ENCODE results near the gene PLCXD3. TPM values are rescaled to one million over a fixed set of nuclear protein-coding genes. Genes with fewer than 3 reads are reported as not detected.

PLCXD3 gene
- polyA plus RNA-seq, 1 of the 3 experiments (the other 2 are of a cell fraction): 0.15 TPM

DNA sequence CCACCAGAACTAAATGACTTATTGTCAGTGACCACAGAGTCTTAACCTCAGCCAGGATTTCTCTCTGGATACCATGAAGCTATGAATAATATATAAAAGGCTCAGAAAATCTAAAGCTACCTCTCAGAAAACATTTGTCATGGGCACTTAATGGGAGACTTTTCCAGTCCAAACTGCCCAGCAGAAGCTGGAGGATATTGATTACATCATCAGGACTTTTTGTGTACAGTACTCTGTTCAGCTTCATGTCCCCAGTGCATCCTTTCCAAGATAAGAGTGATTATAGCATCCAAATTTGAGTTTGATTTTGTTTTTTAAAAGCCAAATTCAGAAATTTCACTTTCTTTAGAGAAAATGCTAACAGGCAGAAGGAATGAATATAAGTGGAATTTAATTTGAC lies 173.2 kb downstream of the PLCXD3 start:
- Histone ChIP-seq H3K9me3 (no peaks in the 10 kb centered on the region), H3F3A (replicated peaks; ENCODE audit: insufficient read depth) (no peaks in the 10 kb centered on the region), H3K27me3 (ENCODE audit: insufficient read depth) (no peaks in the 10 kb centered on the region), H2AFZ (ENCODE audit: low read depth) (no peak overlapping the region), H3K9ac (no peak overlapping the region), H3K79me2 (ENCODE audit: insufficient read depth) (no peaks in the 10 kb centered on the region), H3K4me1 (ENCODE audit: control insufficient read depth in 1 of 2, insufficient read depth in 2 of 2, low read depth in 1 of 2, low read length in 1 of 2) (peaks cover 0 to 9% of the 10 kb centered on the region in 2 experiments; a peak in 3 of 4 replicates), H3K27ac (ENCODE audit: low read depth in 2 of 2, low read length in 1 of 2) (peak overlapping the region in 1 of 2 experiments; percentile 3; a peak in 1 of 4 replicates), H3K36me3 (replicated peaks in 1 of 2; ENCODE audit: control insufficient read depth in 1 of 2, insufficient read depth in 2 of 2, low read length in 1 of 2) (no peaks in the 10 kb centered on the region), H3K4me2 (no peak overlapping the region), H3K9me2 (no peaks in the 10 kb centered on the region), H4K20me1 (ENCODE audit: insufficient read depth) (no peaks in the 10 kb centered on the region), H3K4me3 (ENCODE audit: low read depth in 2 of 2, low read length in 1 of 2) (no peak overlapping the region)
- ChIA-PET CTCF (no interaction called here), POLR2A (no interaction called here)
- DNase-seq: no peak
- TF ChIP-seq RCOR1 (IDR thresholded peaks at IDR 0.05; ENCODE audit: low read length): no peak
- TF ChIP-seq FOXJ3 (CRISPR knock-in tag; IDR thresholded peaks at IDR 0.05): no peak
- TF ChIP-seq TAF1 (IDR thresholded peaks at IDR 0.05; ENCODE audit: borderline replicate concordance, low read depth, low read length): no peak
- TF ChIP-seq RXRA (IDR thresholded peaks at IDR 0.05; ENCODE audit: borderline replicate concordance, low read depth): no peak
- no peak for TF ChIP-seq SIN3A (IDR thresholded peaks at IDR 0.05; ENCODE audit: borderline replicate concordance, low read depth, low read length)
- TF ChIP-seq EZH2phosphoT487 (IDR thresholded peaks at IDR 0.05; ENCODE audit: borderline replicate concordance, low read depth): no peak
- TF ChIP-seq, protein P1, sequence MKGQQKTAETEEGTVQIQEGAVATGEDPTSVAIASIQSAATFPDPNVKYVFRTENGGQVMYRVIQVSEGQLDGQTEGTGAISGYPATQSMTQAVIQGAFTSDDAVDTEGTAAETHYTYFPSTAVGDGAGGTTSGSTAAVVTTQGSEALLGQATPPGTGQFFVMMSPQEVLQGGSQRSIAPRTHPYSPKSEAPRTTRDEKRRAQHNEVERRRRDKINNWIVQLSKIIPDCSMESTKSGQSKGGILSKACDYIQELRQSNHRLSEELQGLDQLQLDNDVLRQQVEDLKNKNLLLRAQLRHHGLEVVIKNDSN (IDR thresholded peaks at IDR 0.05; ENCODE audit: borderline replicate concordance, low read depth): no peak
- TF ChIP-seq NFIC (IDR thresholded peaks at IDR 0.05; ENCODE audit: borderline replicate concordance): no peak
- TF ChIP-seq FOSL2 (IDR thresholded peaks at IDR 0.05; ENCODE audit: borderline replicate concordance, low read depth): no peak
- no peak for TF ChIP-seq POLR2AphosphoS5 (IDR thresholded peaks at IDR 0.05; ENCODE audit: low read depth, low read length)
- no peak for TF ChIP-seq NRF1 (IDR thresholded peaks at IDR 0.05; ENCODE audit: low read depth, low read length)
- TF ChIP-seq MEF2A (IDR thresholded peaks at IDR 0.05; ENCODE audit: borderline replicate concordance, low read depth): no peak
- TF ChIP-seq USF2 (IDR thresholded peaks at IDR 0.05; ENCODE audit: borderline replicate concordance, low read depth, low read length): no peak
- TF ChIP-seq TEAD4 (IDR thresholded peaks at IDR 0.05; ENCODE audit: borderline replicate concordance, insufficient read depth): no peak
- no peak for TF ChIP-seq GATA2 (CRISPR knock-in tag; IDR thresholded peaks at IDR 0.05)
- no peak for TF ChIP-seq GABPA (IDR thresholded peaks at IDR 0.05; ENCODE audit: low read depth)
- TF ChIP-seq MAX (IDR thresholded peaks at IDR 0.05; ENCODE audit: low read depth): no peak

DNA sequence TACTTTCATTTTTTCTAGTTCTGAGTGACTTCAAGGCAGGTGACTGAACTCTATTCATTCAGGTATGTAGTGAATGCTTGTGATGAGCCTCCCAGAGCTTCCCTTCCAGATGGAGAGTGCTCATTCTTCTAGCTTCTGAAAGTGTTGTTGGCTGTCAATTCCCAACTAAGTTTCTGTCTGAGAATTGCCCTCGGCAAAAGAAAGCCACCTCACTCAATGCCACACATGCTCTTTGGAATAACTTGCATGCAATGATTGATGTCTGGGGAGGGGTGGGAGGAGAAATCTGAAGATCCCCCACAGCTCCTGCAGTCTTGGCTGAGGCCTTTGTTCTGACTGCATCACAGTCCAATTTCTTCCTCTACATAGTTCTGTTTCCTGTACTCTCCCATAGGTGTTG lies 173.9 kb downstream of the PLCXD3 start:
- POLR2A ChIA-PET: no interaction called here
- Histone ChIP-seq H3K4me3 (ENCODE audit: low read depth in 2 of 2, low read length in 1 of 2) (no peak overlapping the region), H3K4me2 (no peak overlapping the region), H3K36me3 (replicated peaks in 1 of 2; ENCODE audit: control insufficient read depth in 1 of 2, insufficient read depth in 2 of 2, low read length in 1 of 2) (no peaks in the 10 kb centered on the region), H3K9ac (no peak overlapping the region), H2AFZ (ENCODE audit: low read depth) (no peak overlapping the region), H3K4me1 (ENCODE audit: control insufficient read depth in 1 of 2, insufficient read depth in 2 of 2, low read depth in 1 of 2, low read length in 1 of 2) (peaks cover 0 to 9% of the 10 kb centered on the region in 2 experiments; a peak in 3 of 4 replicates), H3K9me2 (no peaks in the 10 kb centered on the region), H3K9me3 (no peaks in the 10 kb centered on the region), H3F3A (replicated peaks; ENCODE audit: insufficient read depth) (no peaks in the 10 kb centered on the region), H3K27me3 (ENCODE audit: insufficient read depth) (no peaks in the 10 kb centered on the region), H3K27ac (ENCODE audit: low read depth in 2 of 2, low read length in 1 of 2) (no peak overlapping the region), H4K20me1 (ENCODE audit: insufficient read depth) (no peaks in the 10 kb centered on the region), H3K79me2 (ENCODE audit: insufficient read depth) (no peaks in the 10 kb centered on the region)
- DNase-seq: no peak
- CTCF ChIA-PET: no interaction called here
- 80% methylated on average over 1 of the region's 1 CpG for WGBS (ENCODE audit: low lambda C conversion rate)
- TF ChIP-seq JUND (IDR thresholded peaks at IDR 0.05) (no peak), ZBTB33 (IDR thresholded peaks at IDR 0.05; ENCODE audit: borderline replicate concordance, low read depth) (no peak), POLR2AphosphoS5 (IDR thresholded peaks at IDR 0.05; ENCODE audit: low read depth, low read length) (no peak)

Data from SK-N-SH (cell line).